A673 (cell line): ENCODE results near the gene ALDH7A1.

Source experiments
- EZH2 ChIP-seq: fragments of 200-600 bp; sonication (generic); IDR thresholded peaks from 2 replicates; pipeline ENCODE4 v1.6.1; 2017; ENCODE audit warnings: borderline replicate concordance, low read depth, mild to moderate bottlenecking, mixed read lengths, antibody characterized with exemption, low read length; ENCODE audit not compliant: poor library complexity, severe bottlenecking
- TF ChIP-seq, protein P1 (sequence below): fragments of 300-800, 200-600 bp; sonication (generic); conservative IDR thresholded peaks from 2 replicates; pipeline ENCODE4 v1.5.1; 2017; ENCODE audit warnings: low read depth, mild to moderate bottlenecking, antibody characterized with exemption, low read length, moderate library complexity, mixed read lengths

DNA sequence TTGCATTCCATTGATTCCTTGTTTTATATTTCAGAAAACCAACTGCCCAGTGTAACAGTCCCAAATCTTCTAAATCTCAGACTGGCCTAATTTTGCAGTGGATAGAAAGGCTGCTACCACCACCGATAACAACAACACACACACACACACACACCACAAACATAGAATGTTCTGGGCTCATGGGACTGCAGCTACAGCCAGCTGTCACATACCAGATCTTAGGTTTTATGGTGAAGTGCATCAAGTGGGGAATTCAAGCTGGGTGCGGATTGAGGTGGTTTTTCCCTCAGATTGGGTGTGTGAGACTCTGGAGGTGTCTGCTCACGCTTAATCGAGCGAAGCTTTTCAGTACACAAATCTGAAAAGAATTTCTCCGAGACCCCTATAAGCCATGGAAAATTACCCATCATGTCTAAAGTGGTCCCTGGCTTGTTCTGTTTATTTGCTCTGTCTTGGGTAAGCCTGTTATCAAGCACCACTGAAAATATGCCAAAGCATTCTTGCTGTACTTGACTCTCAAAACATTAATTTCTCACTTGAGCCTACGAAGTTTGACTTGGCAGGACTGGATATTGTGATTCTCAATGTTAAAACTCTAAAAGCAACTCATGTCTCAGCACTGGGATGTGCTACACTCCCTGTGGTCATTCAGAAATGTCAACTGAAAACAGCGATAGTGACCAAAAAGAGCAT is 71.1 kb downstream of the ALDH7A1 start:
- TF ChIP-seq, protein P1, sequence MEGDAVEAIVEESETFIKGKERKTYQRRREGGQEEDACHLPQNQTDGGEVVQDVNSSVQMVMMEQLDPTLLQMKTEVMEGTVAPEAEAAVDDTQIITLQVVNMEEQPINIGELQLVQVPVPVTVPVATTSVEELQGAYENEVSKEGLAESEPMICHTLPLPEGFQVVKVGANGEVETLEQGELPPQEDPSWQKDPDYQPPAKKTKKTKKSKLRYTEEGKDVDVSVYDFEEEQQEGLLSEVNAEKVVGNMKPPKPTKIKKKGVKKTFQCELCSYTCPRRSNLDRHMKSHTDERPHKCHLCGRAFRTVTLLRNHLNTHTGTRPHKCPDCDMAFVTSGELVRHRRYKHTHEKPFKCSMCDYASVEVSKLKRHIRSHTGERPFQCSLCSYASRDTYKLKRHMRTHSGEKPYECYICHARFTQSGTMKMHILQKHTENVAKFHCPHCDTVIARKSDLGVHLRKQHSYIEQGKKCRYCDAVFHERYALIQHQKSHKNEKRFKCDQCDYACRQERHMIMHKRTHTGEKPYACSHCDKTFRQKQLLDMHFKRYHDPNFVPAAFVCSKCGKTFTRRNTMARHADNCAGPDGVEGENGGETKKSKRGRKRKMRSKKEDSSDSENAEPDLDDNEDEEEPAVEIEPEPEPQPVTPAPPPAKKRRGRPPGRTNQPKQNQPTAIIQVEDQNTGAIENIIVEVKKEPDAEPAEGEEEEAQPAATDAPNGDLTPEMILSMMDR: no peak
- no peak for TF ChIP-seq EZH2
